Aorta (tissue), 5 donors: ENCODE measurements around the gene IL4. TPM values are rescaled to one million over a fixed set of nuclear protein-coding genes. Genes with fewer than 3 reads are reported as not detected.
"Not testable (repeated sequence)": the region's sequence is repeated elsewhere in the genome, so short reads cannot be mapped to it uniquely, and the experiment has no call there.

ENCODE experiments used
- ATAC-seq: fragments of 200-7000 bp; cut with Tn5 transposase; one replicate; pipeline ENCODE4 v1.9.1; 2022; ENCODE audit warnings: moderate library complexity; ENCODE audit not compliant: low FRiP score
- DNase-seq, 2 donors: peaks; one replicate each; pipeline ENCODE4 v3.0.0-alpha.2; 2020
- H3K27ac ChIP-seq, 2 donors: one replicate each; pipeline ENCODE4 v1.5.1; 2013; ENCODE audit warnings: low read length in 2 of 2, mild to moderate bottlenecking in 2 of 2, moderate library complexity in 2 of 2, control low read depth in 1 of 2, inconsistent platforms in 1 of 2, low read depth in 1 of 2
- H3K27me3 ChIP-seq, 2 donors: one replicate each; pipeline ENCODE4 v1.6.1; 2013; ENCODE audit warnings: control low read depth in 1 of 2, low read length in 1 of 2, mild to moderate bottlenecking in 1 of 2, moderate library complexity in 1 of 2; ENCODE audit not compliant: insufficient read depth in 2 of 2, control insufficient read depth in 1 of 2
- H3K36me3 ChIP-seq, 2 donors: one replicate each; pipeline ENCODE4 v1.6.1; 2013; ENCODE audit warnings: control low read depth in 1 of 2, low read length in 1 of 2, mild to moderate bottlenecking in 1 of 2; ENCODE audit not compliant: insufficient read depth in 2 of 2, control insufficient read depth in 1 of 2
- H3K4me1 ChIP-seq, 2 donors: one replicate each; pipeline ENCODE4 v1.6.1; 2013; ENCODE audit warnings: low read length in 2 of 2, control low read depth in 1 of 2, mild to moderate bottlenecking in 1 of 2, moderate library complexity in 1 of 2; ENCODE audit not compliant: insufficient read depth in 2 of 2, control insufficient read depth in 1 of 2
- H3K4me3 ChIP-seq, 2 donors: one replicate each; pipeline ENCODE4 v1.5.1; 2013; ENCODE audit warnings: low read length in 2 of 2, control low read depth in 1 of 2, mild to moderate bottlenecking in 1 of 2
- H3K9me3 ChIP-seq: one replicate; pipeline ENCODE4 v1.6.1; 2013; ENCODE audit warnings: mild to moderate bottlenecking, low read length; ENCODE audit not compliant: control insufficient read depth
- WGBS, 2 donors: extraction: QIAGEN DNeasy Blood & Tissue Kit; methylation state at CpG; one replicate each; pipeline ENCODE4 v1.1.7; 2013; 5-methylcytosine and 5-hydroxymethylcytosine counted together
- intact Hi-C, 2 donors: fragments of 100-400 bp; cut with DNase I; formaldehyde crosslinking; loops; one replicate each; pipeline versions ENCODE4 v1.14.2 to v1.15.0; 2022
- polyA plus RNA-seq, 2 donors: library from polyadenylated mRNA; stranded (reverse); fragments of 200-250 nt; gene quantifications; one replicate each; pipeline ENCODE4 v1.2.3, GENCODE V29; 2013
- total RNA-seq, 2 donors: library from RNA; stranded (reverse); fragmentation: NEBNext Ultra II Directional; extraction: Animal tissue kit (Norgen Biotek cat#: 25700); gene quantifications; one replicate each; pipeline ENCODE4 v1.2.1, GENCODE V29; 2021
- donor health status: healthy with polysubstance abuse.
- donor health status: Bipolar disorder and iron deficiency.
- donor health status: DM: no; HTN: no; CAD: no.
- donor health status: DM: no; HTN: no; CAD: no.
- donor health status: DM: yes; HTN: yes; CAD: no.

Gene IL4
- total and polyA plus RNA-seq, 4 donors = not detected

DNA sequence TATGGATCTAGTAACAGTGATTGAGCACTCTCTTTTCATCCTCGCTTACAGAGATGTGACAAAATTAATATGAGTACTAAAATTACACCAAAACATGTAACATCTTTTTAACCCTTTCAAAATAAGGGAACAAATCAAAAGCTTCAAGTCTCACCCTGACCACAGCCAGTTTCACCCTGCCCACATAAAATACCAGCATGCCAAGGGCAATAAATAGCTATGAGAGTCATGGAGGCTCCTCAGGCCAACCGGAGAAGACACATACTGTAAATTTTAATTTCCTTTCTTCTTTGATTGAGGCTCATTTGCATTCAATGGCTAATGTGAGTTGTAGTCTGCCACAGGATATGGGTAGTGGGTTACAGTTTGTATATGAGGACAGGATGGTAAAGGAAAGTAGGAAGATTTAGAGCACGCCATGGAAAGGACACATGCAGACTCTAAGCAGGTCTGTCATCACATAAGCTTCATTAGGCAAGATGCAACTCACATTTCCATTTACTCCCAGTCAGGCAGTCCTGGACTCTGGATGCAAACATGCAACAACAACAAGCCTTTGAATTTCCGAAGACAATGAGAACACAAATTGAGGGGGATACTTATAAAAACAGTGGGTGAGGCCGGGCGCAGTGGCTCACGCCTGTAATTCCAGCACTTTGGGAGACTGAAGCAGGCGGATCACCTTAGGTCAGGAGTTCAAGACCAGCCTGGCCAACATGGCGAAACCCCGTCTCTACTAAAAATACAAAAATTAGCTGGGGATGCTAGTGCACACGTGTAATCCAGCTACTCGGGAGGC, 11.3 kb downstream of the IL4 start:
- Histone ChIP-seq H3K4me3 (no peak overlapping the region), H3K4me1 (no peaks in the 10 kb centered on the region), H3K27ac (no peak overlapping the region), H3K27me3 (no peaks in the 10 kb centered on the region), H3K36me3 (no peaks in the 10 kb centered on the region), H3K9me3 (no peaks in the 10 kb centered on the region)
- no peak for DNase-seq
- WGBS, 2 donors = 91 to 92% methylated on average over 12 of the region's 12 CpGs
- ATAC-seq = no peak
- intact Hi-C loops = no loop called here

DNA sequence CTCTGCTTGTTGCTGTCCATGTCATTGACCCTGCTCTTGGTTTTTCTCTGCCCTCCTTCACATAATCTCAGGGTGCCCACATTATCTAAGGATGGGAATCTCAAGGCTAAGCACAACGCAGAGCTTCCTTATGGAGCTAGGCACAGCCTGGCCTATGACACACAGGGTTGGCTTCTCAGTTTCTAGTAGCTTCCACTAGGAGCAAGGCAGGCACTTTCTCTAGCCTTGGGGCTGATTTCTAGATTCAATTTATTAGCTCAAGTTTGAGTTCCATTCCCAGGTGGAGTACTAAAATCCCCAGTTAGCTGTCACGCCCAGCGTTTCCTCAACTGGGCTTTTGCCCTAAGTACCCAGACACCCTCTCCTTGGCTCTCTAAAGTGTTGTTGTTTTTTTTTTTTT, 12.4 kb downstream of the IL4 start:
- 96 to 97% methylated on average over 3 of the region's 3 CpGs for WGBS, 2 donors
- intact Hi-C loops = no loop called here
- H3K27ac ChIP-seq = no peak overlapping the region
- no peaks in the 10 kb centered on the region for H3K4me1 ChIP-seq
- H3K27me3 ChIP-seq = no peaks in the 10 kb centered on the region
- no peaks in the 10 kb centered on the region for H3K9me3 ChIP-seq
- no peaks in the 10 kb centered on the region for H3K36me3 ChIP-seq
- no peak for DNase-seq
- no peak for ATAC-seq
- H3K4me3 ChIP-seq = no peak overlapping the region

DNA sequence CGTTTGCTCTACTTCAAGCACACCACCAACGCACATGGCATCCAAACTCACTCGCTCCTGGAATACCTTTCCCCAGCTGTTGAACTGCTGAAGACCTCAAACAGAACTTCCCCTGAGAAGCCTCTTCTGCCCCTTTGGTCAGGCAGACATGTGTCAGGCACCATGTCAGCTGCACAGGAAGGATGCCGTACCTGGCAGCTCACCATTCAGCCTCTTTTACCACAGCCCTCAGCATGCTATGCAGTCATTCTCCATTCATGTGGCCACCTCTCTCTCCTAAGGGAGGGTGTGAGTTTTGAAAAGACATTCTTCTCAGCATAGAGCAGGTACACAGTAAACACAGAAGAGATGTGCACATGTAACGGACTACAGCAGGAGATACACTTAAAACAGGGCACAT, 14.2 kb downstream of the IL4 start:
- ATAC-seq (no peak), DNase-seq (no peak)
- Histone ChIP-seq H3K9me3 (no peaks in the 10 kb centered on the region), H3K27ac (no peak overlapping the region), H3K4me1 (no peaks in the 10 kb centered on the region), H3K4me3 (no peak overlapping the region), H3K27me3 (no peaks in the 10 kb centered on the region), H3K36me3 (no peaks in the 10 kb centered on the region)
- WGBS, 2 donors = 92% methylated on average over 5 of the region's 5 CpGs
- intact Hi-C loops = no loop called here

DNA sequence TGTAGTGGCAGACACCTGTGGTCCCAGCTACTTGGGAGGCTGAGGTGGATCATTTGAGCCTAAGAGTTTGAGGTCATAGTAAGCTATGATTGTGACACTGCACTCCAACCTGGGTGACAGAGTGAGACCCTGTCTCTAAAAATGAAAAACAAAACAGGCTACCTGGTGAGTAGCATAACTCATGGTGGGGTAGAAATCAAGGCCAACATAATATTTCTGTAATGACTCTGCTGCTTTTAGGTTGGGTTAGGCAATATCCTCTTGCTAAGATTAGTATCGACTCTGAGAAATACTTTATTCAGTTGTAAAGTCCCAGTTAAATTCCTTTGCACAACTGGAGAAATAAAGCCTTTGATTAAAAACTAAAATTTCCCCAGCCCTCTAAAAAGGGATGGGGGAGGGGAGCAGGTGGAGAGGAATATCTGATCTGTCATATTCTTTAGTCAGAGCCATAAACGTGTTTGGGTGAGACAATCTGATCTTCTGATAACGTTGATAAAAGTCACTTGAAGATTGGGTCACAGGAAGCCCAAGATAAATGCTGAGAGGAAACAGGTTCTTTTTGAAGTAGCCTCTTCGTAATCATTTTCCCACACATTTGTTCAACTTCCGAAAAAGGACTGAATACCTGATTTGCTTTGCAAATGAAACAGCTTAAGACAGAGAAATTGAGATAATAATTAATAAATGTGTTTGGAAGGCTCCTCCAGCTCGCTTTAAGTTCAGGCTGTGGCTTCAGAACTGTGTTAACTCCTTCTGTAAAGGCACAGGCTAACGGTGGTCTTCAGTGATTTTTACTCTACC, 14.9 kb downstream of the IL4 start:
- H3K36me3 ChIP-seq = no peaks in the 10 kb centered on the region
- H3K9me3 ChIP-seq = no peaks in the 10 kb centered on the region
- no peaks in the 10 kb centered on the region for H3K4me1 ChIP-seq
- WGBS, 2 donors = 70 to 71% methylated on average over 7 of the region's 7 CpGs
- H3K27ac ChIP-seq = no peak overlapping the region
- intact Hi-C loops = no loop called here
- no peaks in the 10 kb centered on the region for H3K27me3 ChIP-seq
- ATAC-seq (no peak), DNase-seq (no peak)
- no peak overlapping the region for H3K4me3 ChIP-seq

DNA sequence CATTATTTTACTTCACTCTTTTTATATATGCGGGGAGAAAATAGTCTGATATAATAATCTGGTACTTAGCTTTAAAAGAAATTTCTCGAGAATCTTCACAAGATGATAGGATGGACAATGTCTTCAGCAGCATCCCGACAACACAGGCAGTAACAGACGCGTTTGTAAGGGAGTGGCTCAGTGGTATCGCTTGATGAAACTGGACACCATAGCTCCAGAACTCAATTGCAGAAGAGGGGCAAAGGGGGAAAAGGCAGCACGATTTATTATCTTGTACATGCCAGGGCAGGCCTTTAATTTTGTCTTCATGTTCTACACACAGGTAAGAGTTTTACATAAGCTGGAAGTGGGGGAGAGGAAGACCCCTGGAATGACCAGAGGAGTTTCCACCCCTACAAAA, 15.7 kb downstream of the IL4 start:
- intact Hi-C loops = no loop called here
- no peaks in the 10 kb centered on the region for H3K9me3 ChIP-seq
- H3K36me3 ChIP-seq = no peaks in the 10 kb centered on the region

DNA sequence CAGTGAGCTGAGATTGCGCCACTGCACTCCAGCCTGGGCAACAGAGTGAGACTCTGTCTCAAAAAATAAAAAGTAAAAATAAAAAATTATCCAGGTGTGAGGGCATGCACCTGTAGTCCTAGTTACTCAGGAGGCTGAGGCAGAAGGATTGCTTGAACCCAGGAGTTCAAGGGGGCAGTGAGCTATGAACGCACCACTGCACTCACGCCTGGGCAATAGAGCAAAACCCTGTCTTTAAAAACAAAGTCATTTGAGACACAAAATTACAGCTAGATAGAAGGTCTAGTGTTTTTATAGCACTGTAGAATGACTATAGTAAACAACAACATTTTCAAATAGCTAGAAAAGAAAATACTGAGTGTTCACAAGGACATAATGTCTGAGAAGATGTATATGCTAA, 16.4 kb downstream of the IL4 start:
- DNase-seq = no peak
- intact Hi-C loops = no loop called here
- 98 to 99% methylated on average over 3 of the region's 3 CpGs for WGBS, 2 donors

More for the DNA sequence above, 15.7 kb downstream of the IL4 start:
- H3K4me3 ChIP-seq = no peak overlapping the region
- ATAC-seq (no peak), DNase-seq (no peak)
- no peaks in the 10 kb centered on the region for H3K4me1 ChIP-seq
- 86 to 91% methylated on average over 7 of the region's 7 CpGs for whole genome bisulfite sequencing, 2 donors
- H3K27ac ChIP-seq = no peak overlapping the region
- no peaks in the 10 kb centered on the region for H3K27me3 ChIP-seq

DNA sequence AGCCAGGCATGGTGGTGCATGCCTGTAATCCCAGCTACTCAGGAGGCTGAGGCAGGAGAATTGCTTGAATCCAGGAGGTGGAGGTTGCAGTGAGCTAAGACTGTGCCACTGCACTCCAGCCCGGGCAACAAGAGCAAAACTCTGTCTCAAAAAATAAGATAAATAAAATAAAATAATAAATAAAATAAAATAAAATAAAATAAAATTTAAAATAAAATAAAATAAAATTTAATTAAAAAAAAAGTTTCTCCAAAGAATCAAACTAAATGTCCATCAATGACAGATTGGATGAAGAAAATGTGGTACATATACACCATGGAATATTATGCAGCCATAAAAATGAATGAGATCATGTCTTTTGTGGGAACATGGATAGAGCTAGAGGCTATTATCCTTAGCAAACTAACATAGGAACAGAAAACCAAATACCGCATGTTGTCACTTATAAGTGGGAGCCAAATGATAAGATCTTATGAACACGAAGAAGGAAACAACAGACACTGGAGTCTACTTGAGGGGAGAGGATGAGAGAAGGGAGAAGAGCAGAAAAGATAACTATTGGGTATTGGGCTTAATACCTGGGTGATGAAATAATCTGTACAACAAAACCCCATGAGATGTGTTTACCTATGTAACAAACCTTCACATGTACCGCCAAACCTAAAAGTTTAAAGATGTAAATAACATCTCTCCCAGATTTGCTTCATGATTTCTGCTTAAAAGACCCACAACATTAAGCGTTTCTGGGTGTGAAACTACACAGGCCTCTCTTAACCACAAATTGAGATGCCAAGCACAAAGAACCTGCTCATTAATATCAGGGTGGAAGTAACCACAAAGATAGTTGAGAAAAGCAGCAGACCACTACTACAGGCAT, 18.2 kb downstream of the IL4 start:
- intact Hi-C loops, ATAC-seq: not testable (repeated sequence)
- WGBS, 2 donors = 74 to 78% methylated on average over 5 of the region's 5 CpGs

More for the DNA sequence above, 16.4 kb downstream of the IL4 start:
- Histone ChIP-seq H3K9me3 (no peaks in the 10 kb centered on the region), H3K4me1 (no peaks in the 10 kb centered on the region), H3K27me3 (no peaks in the 10 kb centered on the region), H3K4me3 (no peak overlapping the region), H3K27ac (no peak overlapping the region), H3K36me3 (no peaks in the 10 kb centered on the region)
- no peak for ATAC-seq

DNA sequence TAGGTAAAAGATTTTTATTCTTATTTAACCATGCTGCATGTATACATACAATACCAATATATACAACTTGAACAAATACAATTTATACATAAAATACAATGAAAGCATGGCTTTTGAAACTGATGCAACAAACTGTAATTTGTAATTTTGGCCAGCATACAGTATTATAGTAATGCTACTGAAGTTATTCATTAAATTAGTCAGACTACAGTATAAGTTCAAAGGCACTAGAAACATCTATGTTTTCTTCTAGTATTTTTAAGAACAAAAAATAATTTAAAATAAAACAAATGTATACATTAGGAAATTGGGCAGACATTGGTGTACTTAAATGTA, 18.8 kb downstream of the IL4 start:
- Histone ChIP-seq H3K9me3 (no peaks in the 10 kb centered on the region), H3K4me3 (no peak overlapping the region), H3K36me3 (no peaks in the 10 kb centered on the region), H3K4me1 (no peaks in the 10 kb centered on the region), H3K27ac (no peak overlapping the region), H3K27me3 (no peaks in the 10 kb centered on the region)
- DNase-seq = no peak
- ATAC-seq = no peak
- intact Hi-C loops = no loop called here

More for the DNA sequence above, 18.2 kb downstream of the IL4 start:
- not testable (repeated sequence) for H3K27me3 ChIP-seq, H3K9me3 ChIP-seq, H3K4me1 ChIP-seq, H3K27ac ChIP-seq, DNase-seq, H3K4me3 ChIP-seq, H3K36me3 ChIP-seq
